PC-9 (cell line): Measurements from ENCODE around the gene CHI3L1. TPM values are rescaled to one million over a fixed set of nuclear protein-coding genes. Genes with fewer than 3 reads are reported as not detected.

Experiments
- BruUV-seq: library from RNA; stranded (reverse); fragments of 400-500 nt; replicated peaks from 2 replicates; lab custom pipeline; 2021; lab: Mats Ljungman, UMichigan
- CTCF ChIA-PET: fragments of 300-600 bp; sonication (Branson Sonifier 250); formaldehyde crosslinking; loops from one replicate; lab custom pipeline; 2022; ENCODE audit warnings: antibody characterized with exemption; lab: Charles Lee
- POLR2A ChIA-PET: fragments of 300-600 bp; sonication (Branson Sonifier 250); formaldehyde crosslinking; loops from one replicate; lab custom pipeline; 2022; ENCODE audit warnings: antibody characterized with exemption; ENCODE audit not compliant: unreplicated experiment; lab: Charles Lee
- DNase-seq, 2 experiments: peaks; one replicate each; pipeline versions ENCODE4 v3.0.0 to v3.0.0-alpha.2; 2015 to 2022; ENCODE audit warnings: mixed read lengths in 1 of 2
- H2AFZ ChIP-seq: fragments of 200-600 bp; sonication (generic); 2 replicates; pipeline ENCODE4 v1.8.1; 2017; ENCODE audit warnings: antibody characterized with exemption
- H3F3A ChIP-seq: fragments of 200-600 bp; sonication (generic); 2 replicates; pipeline ENCODE4 v1.8.1; 2017; ENCODE audit warnings: antibody characterized with exemption, mild to moderate bottlenecking, low read depth; ENCODE audit not compliant: insufficient read depth
- H3K27ac ChIP-seq: fragments of 200-600 bp; sonication (generic); 2 replicates; pipeline ENCODE4 v1.6.1; 2016; ENCODE audit warnings: mixed run types
- H3K27me3 ChIP-seq: fragments of 200-600 bp; sonication (generic); 2 replicates; pipeline ENCODE4 v1.6.1; 2016; ENCODE audit warnings: low read depth, mixed run types; ENCODE audit not compliant: insufficient read depth
- H3K36me3 ChIP-seq: fragments of 200-600 bp; sonication (generic); 2 replicates; pipeline ENCODE4 v1.6.1; 2016; ENCODE audit warnings: low read depth, mixed run types
- H3K4me1 ChIP-seq: fragments of 200-600 bp; sonication (generic); replicated peaks from 2 replicates; pipeline ENCODE4 v1.6.1; 2016; ENCODE audit warnings: mixed run types; ENCODE audit not compliant: insufficient read depth
- H3K4me2 ChIP-seq: fragments of 200-600 bp; sonication (generic); 2 replicates; pipeline ENCODE4 v1.6.1; 2017; ENCODE audit warnings: mixed run types
- H3K4me3 ChIP-seq: fragments of 200-600 bp; sonication (generic); 2 replicates; pipeline ENCODE4 v1.6.1; 2016; ENCODE audit warnings: mixed run types
- H3K79me2 ChIP-seq: fragments of 200-600 bp; sonication (generic); 2 replicates; pipeline ENCODE4 v1.6.1; 2017; ENCODE audit warnings: low read depth, mixed run types
- H3K9me2 ChIP-seq: fragments of 200-600 bp; sonication (generic); 2 replicates; pipeline ENCODE4 v1.8.1; 2017; ENCODE audit warnings: mild to moderate bottlenecking; ENCODE audit not compliant: insufficient read depth
- H3K9me3 ChIP-seq: fragments of 200-600 bp; sonication (generic); 2 replicates; pipeline ENCODE4 v1.8.1; 2016; ENCODE audit warnings: low read depth; ENCODE audit not compliant: insufficient read depth
- H4K20me1 ChIP-seq: fragments of 200-600 bp; sonication (generic); 2 replicates; pipeline ENCODE4 v1.8.1; 2017; ENCODE audit not compliant: insufficient read depth
- EZH2 ChIP-seq: fragments of 200-600 bp; sonication (generic); IDR thresholded peaks from 2 replicates; pipeline ENCODE4 v1.8.0; 2017; ENCODE audit warnings: antibody characterized with exemption, low read depth
- intact Hi-C: fragments of 100-400 bp; cut with micrococcal nuclease; formaldehyde crosslinking; loops from one replicate; pipeline ENCODE4 v1.10.0; 2022; ENCODE audit not compliant: unreplicated experiment
- total RNA-seq: library from RNA; stranded (reverse); gene quantifications from 2 replicates; pipeline ENCODE4 v1.2.3, GENCODE V29; 2021
- TF ChIP-seq, protein P1 (sequence below): fragments of 200-600 bp; sonication (generic); conservative IDR thresholded peaks from 2 replicates; pipeline ENCODE4 v1.6.1; 2017; ENCODE audit warnings: mixed run types, antibody characterized with exemption, mild to moderate bottlenecking, moderate library complexity

Gene CHI3L1
- total RNA-seq, 1 experiment from 2014 or later, result not detected

- Histone ChIP-seq H3K4me1 (no peaks in the 10 kb centered on the region), H3K9me3 (no peaks in the 10 kb centered on the region), H2AFZ (no peak overlapping the region), H3K27ac (no peak overlapping the region), H4K20me1 (no peaks in the 10 kb centered on the region), H3K79me2 (no peaks in the 10 kb centered on the region), H3K27me3 (no peaks in the 10 kb centered on the region), H3K36me3 (no peaks in the 10 kb centered on the region), H3K4me3 (no peak overlapping the region), H3K9me2 (no peaks in the 10 kb centered on the region), H3K4me2 (no peak overlapping the region), H3F3A (no peaks in the 10 kb centered on the region)
- TF ChIP-seq, protein P1, sequence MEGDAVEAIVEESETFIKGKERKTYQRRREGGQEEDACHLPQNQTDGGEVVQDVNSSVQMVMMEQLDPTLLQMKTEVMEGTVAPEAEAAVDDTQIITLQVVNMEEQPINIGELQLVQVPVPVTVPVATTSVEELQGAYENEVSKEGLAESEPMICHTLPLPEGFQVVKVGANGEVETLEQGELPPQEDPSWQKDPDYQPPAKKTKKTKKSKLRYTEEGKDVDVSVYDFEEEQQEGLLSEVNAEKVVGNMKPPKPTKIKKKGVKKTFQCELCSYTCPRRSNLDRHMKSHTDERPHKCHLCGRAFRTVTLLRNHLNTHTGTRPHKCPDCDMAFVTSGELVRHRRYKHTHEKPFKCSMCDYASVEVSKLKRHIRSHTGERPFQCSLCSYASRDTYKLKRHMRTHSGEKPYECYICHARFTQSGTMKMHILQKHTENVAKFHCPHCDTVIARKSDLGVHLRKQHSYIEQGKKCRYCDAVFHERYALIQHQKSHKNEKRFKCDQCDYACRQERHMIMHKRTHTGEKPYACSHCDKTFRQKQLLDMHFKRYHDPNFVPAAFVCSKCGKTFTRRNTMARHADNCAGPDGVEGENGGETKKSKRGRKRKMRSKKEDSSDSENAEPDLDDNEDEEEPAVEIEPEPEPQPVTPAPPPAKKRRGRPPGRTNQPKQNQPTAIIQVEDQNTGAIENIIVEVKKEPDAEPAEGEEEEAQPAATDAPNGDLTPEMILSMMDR, result no peak
- no TSS peak for BruUV-seq
- ChIA-PET POLR2A (no interaction called here), CTCF (no interaction called here)
- no peak for DNase-seq
- intact Hi-C loops, result no loop called here
These were observed 25.3 kb upstream of the CHI3L1 start for GRCh38 chr1:203211812-203212211.

- no TSS peak for BruUV-seq
- H4K20me1 ChIP-seq, result no peaks in the 10 kb centered on the region
- H3K27me3 ChIP-seq, result no peaks in the 10 kb centered on the region
- H3K4me1 ChIP-seq, result no peaks in the 10 kb centered on the region
- H3K9me3 ChIP-seq, result no peaks in the 10 kb centered on the region
- H3K4me2 ChIP-seq, result no peak overlapping the region
- no peaks in the 10 kb centered on the region for H3K9me2 ChIP-seq
- no peak for DNase-seq
- ChIA-PET CTCF (no interaction called here), POLR2A (no interaction called here)
- no peak overlapping the region for H3K27ac ChIP-seq
- H3K79me2 ChIP-seq, result no peaks in the 10 kb centered on the region
- no peak overlapping the region for H3K4me3 ChIP-seq
- no peak overlapping the region for H2AFZ ChIP-seq
- H3K36me3 ChIP-seq, result no peaks in the 10 kb centered on the region
- intact Hi-C loops, result no loop called here
- no peaks in the 10 kb centered on the region for H3F3A ChIP-seq
- no peak for TF ChIP-seq EZH2
- TF ChIP-seq, protein P1, result no peak
These were observed 24.5 kb upstream of the CHI3L1 start for GRCh38 chr1:203210988-203211387.

DNA sequence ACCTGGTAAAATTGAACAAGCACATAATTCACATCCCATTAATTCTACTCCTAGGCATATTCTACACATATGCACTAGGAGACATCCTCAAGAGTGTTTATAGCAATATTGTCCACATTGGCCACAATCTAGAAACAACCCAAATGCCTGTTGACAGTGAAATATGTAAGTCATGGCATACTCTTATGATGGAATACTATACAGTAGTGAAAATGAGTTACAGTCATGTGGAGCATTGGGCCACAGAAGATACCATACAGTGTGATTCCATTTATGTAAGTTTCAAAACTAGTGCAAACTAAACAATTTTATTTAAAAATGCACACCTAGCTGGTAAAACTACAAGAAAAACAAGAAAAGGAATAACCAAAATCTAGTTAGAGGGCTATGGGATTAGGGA is 23.8 kb upstream of the CHI3L1 start:
- ChIA-PET CTCF (interaction anchor here (0.6 kb wide), 1 partner anchor 80 kb away, joined by 3 read pairs; no protein-coding TSS in a partner anchor), POLR2A (no interaction called here)
- no peak overlapping the region for H3K4me2 ChIP-seq
- H3K27me3 ChIP-seq, result no peaks in the 10 kb centered on the region
- BruUV-seq, result no TSS peak
- no peak overlapping the region for H2AFZ ChIP-seq
- no peaks in the 10 kb centered on the region for H4K20me1 ChIP-seq
- TF ChIP-seq EZH2, result no peak
- TF ChIP-seq, protein P1, result no peak
- H3K9me2 ChIP-seq, result no peaks in the 10 kb centered on the region
- no peaks in the 10 kb centered on the region for H3F3A ChIP-seq
- H3K4me1 ChIP-seq, result no peaks in the 10 kb centered on the region
- H3K9me3 ChIP-seq, result no peaks in the 10 kb centered on the region
- H3K4me3 ChIP-seq, result no peak overlapping the region
- no peak overlapping the region for H3K27ac ChIP-seq
- DNase-seq, result no peak
- intact Hi-C loops, result no loop called here
- no peaks in the 10 kb centered on the region for H3K36me3 ChIP-seq
- H3K79me2 ChIP-seq, result no peaks in the 10 kb centered on the region
